Activated naive CD8-positive, alpha-beta T cell (primary cell): ENCODE measurements around the gene ATP4B.

Source experiments
- H3K27ac Mint-ChIP-seq: one replicate; pipeline ENCODE4 v1.8.0; 2021; ENCODE audit warnings: mixed read lengths
- H3K27me3 Mint-ChIP-seq: one replicate; pipeline ENCODE4 v1.8.0; 2021; ENCODE audit warnings: mixed read lengths
- H3K36me3 Mint-ChIP-seq: one replicate; pipeline ENCODE4 v1.8.0; 2021; ENCODE audit warnings: mixed read lengths
- H3K4me1 Mint-ChIP-seq: one replicate; pipeline ENCODE4 v1.8.0; 2021; ENCODE audit warnings: low read depth, mixed read lengths
- H3K4me3 Mint-ChIP-seq: one replicate; pipeline ENCODE4 v1.8.0; 2021; ENCODE audit warnings: mild to moderate bottlenecking, mixed read lengths
- H3K9me3 Mint-ChIP-seq: one replicate; pipeline ENCODE4 v1.8.0; 2021; ENCODE audit warnings: low read depth, mixed read lengths

ATP4B gene

DNA sequence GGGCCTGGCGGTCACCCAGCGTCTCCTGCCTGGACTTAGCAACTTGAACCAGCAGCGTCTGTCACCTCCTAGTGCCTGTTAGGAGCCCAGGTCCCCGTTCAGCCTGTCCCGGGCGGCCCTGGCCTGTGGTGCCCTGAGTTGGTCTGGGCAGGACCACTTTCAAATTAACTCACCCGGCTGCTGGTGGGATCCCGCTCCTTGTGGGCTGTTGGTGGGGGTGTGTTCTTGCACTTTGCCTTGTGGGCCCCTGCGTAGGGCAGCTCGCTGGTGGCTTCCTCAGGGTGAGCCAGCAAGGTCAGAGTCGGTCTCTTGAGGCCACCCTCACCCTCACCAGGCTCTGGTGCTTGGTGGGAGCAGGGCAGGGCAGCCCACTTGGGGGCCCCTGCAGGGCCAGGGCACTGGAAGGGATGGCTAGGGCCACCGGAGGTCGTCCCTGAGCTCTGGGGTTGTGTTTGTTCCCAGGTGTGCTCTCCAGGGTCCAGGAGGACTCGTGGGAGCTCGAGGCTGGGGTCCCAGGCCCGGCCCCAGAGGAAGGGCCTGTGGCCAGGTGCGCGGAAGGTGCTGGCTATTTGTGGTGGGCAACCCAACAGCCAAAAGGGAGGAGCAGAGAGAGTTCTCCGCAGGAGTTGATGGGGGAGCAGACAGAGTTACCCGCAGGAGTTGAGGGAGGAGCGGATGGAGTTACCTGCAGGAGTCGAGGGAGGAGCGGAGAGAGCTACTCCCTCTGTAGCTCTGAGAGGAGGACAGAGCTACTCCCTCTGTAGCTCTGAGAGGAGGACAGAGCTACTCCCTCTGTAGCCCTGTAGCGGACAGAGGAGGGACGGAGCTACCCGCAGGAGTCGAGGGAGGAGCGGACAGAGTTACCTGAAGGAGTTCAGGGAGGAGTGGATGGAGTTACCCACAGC is 56.6 kb downstream of the ATP4B start:
- H3K27ac Mint-ChIP-seq, result no peak overlapping the region
- H3K9me3 Mint-ChIP-seq, result no peaks in the 10 kb centered on the region
- no peak overlapping the region for H3K4me3 Mint-ChIP-seq
- H3K36me3 Mint-ChIP-seq, result peaks cover 9% of the 10 kb centered on the region
- H3K27me3 Mint-ChIP-seq, result no peaks in the 10 kb centered on the region
- peaks cover 20% of the 10 kb centered on the region for H3K4me1 Mint-ChIP-seq

- Mint-ChIP-seq H3K4me3 (no peak overlapping the region), H3K4me1 (peaks cover 10% of the 10 kb centered on the region), H3K36me3 (peaks cover 12% of the 10 kb centered on the region), H3K27me3 (no peaks in the 10 kb centered on the region), H3K27ac (no peak overlapping the region), H3K9me3 (no peaks in the 10 kb centered on the region)
Observed at GRCh38 chr13:113599391-113599790, 58.6 kb downstream of the ATP4B start.
